Stimulated activated CD4-positive, alpha-beta T cell treated with anti-CD3 and anti-CD28 coated beads, Interleukin-4, amount 100 ng/mL, for 1 hour (primary cell): ENCODE measurements around the gene CCDC93.

Experiments used
- DNase-seq: peaks from one replicate; pipeline ENCODE4 v3.0.0-alpha.2; 2020

The CCDC93 gene

DNA sequence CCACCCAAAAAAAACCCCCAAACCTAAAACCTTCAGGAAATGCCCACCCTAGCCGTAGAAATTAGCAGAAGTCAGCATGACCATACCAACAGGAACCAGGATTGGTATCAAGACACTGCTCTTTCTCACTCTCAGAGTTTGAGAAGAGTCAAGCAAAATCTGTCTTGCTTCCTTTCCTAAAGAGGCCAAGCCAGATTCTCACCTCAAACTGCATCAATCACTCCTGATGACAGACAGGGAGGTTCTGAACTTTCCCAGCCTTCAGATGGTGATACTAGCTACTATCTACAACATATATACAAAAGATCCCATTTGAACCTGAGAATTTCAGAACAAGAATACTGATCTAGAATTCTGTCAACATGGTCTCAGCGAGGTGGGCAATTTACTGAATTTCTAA, 29.7 kb downstream of the CCDC93 start:
- no peak for DNase-seq

DNA sequence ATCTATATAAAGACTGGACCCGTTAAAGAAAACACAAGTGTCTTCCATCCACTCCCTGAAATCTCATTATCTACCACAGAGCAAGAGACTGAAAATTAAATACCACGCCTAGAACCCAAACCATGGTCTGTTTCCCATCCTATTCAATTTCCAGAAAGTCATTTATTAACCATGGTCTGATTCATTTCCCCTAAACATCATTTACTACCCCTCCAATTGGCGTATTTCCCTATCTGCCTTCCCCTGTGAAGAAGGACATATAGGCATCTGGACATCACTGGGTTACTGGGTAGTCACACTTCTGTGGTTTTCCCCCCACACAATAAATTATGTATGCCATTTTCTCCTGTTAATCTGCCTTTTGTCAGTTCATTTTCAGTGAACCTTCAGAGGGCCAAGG, 30.8 kb downstream of the CCDC93 start:
- no peak for DNase-seq

DNA sequence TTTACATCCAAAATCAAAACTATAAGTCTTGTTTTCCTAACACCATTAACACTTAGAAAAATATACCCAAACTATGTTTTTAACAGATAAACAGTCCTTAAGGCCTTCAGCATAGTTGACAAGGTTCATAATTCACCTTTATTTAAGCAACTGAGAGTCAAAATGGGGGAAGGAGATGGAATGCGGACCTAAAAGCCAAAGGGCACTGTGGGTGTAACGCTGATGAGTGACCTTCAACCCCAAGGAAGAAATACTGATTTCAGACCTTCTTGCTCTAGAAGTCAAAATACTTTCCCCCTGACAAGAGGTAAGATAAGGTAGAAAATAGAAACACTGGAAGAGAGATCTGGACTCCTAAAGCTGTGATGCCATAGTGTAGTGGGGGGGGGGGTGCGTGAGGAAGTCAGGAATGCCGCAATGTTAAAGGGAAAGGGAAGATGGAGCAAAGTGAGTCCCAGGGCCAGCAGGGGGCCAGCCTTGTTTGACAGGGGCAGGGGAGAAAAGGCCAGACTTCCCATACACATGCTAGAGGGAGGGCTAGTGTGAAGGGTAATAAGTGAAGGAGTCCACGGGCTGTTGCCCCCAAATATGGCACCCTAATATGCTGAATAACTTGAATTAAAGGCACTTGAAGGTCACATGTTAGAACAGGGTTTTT, 31.4 kb downstream of the CCDC93 start:
- DNase-seq: no peak

DNA sequence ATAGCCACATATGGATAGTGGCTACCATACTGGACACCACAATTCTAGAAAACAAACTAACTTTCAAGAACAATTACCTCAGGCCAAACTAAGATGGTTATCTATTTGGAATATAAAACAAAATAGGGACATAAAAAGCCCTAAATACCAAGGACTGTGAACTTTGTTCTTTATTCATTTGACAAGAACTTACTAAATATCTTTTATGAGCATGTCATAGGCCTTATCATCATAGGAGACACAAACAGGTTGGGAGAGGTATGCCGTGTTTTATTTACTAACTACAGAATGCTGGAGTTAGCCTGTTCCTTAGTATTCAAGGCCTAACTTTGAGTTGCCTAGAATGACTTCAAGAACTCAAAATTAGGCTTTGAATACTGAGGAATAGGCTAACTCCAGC, 32.1 kb downstream of the CCDC93 start:
- no peak for DNase-seq

DNA sequence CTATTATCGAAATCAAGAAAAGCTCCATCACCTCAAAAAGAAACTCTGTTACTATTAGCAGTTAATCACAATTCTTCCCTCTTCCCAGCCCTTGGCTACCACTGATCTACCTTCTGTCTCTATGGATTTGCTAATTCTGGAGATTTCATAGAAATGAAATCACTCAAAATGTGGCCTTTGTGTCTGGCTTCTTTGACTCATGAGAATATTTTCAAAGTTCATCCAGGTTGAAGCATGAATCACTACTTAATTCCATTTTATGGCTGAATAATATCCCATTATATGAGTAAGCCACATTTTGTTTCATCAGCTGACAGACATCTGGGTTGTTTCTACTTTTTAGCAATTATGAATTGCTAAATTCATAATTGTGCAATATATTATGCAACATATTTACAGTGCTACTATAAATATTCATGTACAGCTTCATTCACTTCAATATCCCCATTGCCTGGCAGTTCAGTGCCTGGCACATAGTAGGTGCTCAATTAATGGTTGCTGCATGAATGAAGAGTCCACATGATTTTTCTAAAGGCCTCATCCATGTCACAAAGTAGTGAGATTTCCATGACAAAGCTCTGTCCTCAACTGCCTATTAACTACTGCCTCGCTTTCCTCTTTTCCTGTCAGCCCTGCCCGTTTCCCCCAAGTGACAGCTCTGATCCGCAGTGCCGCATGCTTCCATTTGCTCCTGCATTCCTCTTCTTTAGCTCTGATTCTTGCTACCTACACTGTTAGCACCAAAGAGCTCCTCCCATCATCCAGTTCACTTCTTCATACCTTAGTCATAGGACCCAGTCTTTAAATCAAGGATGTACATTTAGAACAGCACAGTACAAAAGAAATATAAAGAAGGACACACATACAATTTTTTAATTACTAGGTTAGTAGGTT, 32.8 kb downstream of the CCDC93 start:
- DNase-seq: no peak

DNA sequence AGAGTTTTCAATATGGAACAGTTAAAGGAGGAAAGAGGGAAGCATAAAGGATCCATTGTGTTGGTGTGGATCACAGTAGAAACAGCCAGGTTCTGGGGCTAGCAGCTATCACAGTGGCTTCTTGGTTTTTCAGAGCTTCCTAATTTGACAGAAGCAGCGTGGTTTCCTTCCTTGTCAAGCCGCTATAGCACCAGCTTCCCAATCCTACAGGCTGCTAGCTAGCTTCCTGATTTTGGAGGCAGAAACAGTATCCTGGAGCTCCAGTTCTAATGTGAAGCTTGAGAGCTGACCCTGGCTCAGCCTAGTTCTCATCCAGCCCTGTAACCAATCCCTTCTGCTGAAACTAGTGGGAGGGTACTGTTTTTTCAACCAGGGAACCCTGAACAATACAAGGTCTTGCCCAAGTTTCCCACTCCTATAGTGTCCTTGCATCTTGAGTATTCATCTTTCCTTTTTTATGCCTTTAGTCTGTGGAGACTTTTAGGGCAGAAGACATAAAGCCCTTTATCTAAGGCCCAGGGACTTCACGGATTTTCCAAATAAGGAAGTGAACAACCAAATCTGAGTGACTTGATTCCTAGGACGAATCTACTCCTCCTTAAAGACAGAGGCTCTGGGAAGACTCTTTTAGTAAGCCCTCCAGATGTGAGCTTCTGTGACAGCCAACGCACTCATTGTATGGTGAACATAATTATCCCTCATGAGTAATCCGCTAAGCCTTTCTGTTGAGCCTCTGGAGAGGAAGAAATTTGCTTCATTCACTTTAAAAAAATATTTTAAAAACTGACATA, 33.8 kb downstream of the CCDC93 start:
- no peak for DNase-seq

DNA sequence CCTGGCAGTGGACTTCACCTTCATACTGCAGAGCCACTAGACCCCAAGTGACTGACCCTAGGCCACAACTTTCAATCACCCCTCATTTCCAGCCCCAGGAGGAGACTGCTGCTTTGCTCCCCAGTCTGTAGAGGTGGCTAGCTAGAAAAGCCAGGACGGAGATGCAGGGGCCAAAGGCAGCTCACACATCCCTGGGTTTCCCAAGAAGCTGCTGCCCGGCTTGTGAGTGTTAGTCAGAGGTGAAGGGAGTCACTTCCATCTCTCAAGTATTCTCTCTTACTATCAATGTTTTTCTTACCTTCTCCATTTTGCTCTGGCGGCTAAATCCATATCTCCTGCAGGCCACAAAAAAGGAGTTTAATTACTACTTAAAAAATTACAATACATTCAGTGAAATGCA, 36.2 kb downstream of the CCDC93 start:
- DNase-seq: no peak

DNA sequence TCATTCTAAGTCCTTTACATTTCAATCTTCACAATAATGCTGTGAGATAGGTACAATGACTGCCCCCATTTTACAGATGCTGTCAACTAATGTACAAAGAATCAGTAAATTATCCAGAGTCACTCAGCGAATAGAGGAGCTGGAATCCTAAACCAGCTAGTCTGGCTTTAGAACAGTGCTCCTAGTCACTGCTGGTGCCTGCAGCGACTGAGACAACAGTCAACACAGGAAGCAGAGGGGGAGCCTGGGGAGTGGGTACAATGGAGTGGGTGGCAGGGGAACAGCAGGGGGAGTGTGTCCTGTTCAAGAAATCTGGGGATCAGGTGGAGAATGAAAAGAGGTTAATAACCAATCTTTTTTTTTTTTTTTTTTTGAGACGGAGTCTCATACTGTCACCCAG, 37.3 kb downstream of the CCDC93 start:
- no peak for DNase-seq

DNA sequence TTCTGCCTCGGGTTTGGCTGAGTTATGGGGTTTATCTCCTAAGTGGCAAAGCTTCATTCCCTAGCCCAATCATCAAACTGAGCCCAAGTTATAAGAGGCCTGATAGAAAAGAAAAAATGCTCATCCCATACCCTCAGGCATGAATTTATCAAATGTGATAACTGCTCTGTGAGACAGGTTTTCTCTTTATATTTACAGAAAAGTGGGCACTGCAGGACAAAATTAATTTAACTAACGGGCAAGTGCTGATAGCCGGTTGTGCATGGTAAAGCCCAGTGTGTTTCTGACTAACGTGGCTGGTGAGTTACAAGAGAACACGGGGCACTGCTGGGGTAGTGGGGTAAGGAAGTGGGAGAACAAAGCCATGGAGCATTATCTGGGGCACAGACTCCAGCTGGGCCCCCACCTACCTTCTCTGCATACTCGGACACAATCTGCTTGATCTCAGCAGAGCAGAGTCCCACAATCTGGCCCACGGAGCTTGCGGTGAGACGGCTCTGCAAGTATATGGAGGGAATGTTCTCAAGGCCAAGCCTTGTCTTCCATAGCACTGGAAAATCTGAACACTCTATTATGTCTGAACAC, 40.3 kb downstream of the CCDC93 start:
- no peak for DNase-seq

DNA sequence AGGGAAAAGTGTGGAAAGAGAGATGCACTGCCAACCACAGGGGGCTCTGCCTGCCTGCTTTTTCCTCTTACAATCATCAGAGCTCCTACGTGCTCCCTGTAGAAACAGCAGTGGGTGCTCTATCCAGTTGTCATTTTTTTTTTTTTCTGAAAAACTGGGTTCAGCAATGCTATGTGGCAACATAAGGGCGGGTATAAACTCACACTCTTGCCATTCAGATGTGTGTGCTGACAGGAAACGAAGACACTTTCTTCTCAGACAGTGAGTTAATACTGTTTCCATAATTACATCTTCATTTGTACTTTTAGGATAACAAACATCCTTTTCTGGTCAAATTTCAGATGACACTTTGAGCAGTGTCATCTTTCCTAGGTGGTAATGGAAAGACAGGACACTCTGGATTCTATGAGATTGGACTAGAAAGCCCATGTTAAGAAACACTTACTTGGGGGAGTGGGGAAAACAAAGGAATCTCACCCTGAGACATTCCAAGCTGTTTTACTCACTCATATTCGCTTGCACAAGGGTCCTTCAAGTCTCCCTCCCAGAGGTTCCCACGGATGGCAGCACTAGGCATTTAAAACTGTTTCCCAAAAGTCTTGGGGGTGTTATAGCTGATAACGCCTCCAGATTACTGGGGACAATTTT, 41.3 kb downstream of the CCDC93 start:
- no peak for DNase-seq

DNA sequence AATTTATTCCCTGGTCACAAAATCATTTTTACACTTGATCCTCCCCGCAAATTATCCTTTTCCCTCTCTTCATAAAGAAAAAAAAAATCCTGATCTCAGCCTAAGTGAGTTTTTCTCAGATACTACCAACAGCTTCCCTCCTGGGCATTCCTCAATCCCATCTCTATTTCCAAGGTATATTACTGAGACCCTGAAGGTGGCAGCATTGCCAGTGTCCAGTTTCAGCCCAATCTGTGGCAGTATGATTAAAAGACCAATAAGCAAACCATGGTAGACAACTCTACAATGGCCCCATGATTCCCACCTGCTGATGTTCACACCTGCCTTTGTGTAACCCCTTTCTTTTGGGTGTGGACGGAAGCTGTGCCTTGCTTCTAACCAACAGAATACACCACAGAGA, 45.1 kb downstream of the CCDC93 start:
- DNase-seq: no peak

DNA sequence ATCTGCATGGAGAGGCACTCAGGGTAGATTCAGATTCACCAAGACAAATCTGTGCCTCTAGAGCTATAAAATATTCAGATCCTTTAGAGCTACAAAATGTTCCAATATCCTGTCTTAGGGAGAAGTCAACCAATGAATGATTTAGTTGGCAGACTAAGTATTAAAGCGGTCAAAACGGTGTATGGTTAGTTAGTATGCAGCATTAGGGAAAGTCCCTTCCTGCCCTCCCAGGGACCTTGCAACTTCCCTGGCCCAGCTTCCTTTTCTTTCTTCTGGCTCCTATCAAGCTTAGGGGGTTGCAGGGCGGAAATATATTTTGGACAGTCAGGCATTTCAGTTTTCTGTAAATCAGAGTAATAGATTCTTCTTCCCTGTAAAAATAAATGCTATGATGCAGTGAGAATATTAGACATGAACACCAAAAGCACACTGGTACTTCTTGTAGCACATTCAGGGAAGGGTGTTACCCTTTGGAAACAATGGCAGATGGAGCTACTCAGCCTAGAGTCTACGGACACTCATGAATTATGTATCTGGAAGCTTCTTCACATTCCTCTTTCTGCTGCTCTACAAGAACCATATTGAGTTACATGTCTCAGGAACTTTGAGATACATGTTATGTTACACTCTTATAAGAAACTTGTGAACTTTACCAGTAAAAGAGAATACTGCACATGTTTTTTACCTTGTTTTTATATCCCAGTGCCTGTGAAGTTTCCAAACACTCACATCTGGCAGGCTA, 45.7 kb downstream of the CCDC93 start:
- DNase-seq: no peak

DNA sequence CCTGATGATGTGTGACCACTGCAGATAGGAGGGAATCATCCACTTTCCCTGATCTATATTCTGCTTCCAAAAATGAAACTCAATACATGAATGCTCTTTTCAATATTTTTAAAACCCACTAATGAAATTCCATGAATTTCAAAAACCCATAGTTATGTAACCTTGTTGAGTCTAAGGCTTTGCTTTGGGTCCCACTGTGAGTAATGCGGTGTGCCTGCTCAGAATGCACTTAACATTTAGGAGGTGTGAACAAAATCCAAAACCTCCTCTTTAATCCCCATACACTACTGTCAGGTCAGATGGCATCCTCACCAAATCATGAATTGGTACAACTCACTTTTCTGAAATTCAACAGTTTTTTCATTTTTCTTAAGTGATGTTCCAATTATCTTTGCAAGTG, 50.4 kb downstream of the CCDC93 start:
- DNase-seq: no peak

DNA sequence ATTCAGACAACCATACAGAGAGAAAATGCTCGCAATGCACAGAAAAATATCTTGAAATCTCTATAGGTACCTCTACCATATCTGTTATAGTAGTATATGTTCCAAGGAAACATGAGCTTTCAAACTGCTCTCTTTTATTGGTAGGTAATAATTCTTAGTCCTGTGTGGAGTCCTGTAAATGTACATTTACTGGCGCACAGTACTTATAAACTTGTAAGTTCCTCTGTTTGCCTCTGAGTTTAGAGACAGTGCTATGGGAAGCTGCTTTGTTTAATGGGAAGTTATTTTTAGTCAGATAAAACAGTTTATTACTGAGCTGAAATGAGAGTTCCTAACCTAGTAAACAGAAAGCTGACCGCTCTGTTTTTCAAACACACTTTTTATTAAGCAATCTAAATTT, 52.7 kb downstream of the CCDC93 start:
- DNase-seq: no peak

DNA sequence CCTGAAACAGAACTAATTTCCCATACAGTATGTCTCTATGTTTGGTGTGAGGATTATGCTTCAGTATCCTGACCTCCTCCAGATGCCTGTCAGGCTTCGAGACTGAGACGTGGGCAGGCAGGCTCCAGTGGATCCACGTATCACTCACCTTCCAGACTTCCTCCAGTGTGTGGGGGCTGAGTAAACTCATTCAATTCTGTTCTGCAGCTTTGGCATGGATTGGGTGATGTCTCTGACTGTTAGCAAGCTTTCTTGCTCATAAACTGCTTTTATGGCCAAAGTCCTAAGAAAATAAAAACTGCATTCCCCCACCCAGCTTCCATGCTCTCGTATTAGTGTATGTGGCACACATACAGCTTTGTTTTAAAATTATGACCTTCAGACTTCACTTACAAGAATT, 53.6 kb downstream of the CCDC93 start:
- no peak for DNase-seq

DNA sequence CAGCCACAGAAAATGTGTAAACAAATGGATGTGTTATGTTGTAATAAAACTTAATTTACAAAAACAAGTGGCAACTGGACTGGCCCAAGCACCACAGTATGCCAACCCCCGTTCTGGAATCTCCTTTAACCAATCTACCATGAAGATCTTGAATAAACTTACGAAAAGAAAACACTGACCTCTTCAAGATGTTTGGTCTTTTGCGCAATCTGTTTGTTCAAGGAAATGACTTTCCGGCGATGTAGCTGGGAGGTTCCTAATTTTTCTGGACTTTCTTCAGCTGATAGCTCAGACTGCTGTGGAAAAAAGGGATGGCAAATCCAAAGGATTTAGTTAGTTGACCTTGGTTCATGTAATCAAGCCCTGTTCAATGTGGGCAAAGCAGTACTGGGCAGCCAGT, 55.7 kb downstream of the CCDC93 start:
- DNase-seq: no peak

DNA sequence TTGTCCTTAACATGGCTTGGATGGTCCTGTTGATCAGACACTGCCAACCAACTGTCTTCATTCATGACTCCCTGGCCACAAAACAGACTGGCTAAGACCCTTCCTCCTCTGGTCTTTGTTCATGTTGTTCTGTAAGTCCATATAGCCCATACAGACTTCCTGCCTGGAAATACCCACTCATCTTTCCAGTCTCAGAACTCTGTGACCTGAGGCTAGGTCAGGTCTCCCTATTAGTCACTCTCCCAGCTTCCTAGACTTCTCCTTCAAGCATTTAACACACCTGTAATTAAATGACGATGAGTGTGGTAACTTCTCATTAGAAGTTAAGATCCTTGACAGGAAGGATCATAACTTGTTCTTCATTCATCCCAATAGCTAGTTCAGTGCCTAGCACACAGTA, 56.3 kb downstream of the CCDC93 start:
- DNase-seq: no peak

DNA sequence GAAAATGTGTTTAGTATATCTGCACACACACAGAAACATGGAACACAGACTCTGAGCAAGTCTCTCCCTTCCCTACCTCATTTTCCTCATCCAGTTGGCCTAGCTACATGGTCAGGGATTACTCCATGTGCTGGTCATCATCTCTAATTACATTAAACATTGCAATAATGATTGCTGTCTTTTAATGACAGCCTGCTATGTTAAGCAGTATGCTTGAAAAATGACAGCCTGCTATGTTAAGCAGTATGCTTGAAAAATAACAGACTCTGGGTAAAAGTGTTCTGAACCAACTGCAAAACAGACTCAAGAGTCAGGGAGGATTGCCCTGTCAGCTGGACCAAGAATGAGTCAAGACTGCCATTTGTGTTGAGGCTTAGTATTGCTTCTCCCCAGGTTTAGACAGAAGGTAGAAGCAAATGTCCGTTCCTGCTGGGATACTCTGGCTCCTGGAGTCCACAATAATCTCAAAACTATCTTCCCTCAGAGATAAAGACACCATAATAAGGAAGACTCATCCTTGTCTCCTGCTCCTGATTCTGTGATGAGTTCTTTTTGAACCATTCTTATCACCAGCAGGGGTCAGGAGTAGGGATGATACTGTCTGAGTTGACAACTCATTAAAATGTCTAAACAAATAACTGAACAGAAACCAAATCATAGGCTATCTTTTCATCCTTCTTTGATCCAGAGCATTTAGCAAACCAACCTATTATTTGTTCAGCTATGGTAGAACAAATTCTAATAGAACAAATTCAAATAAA, 57.7 kb downstream of the CCDC93 start:
- no peak for DNase-seq

DNA sequence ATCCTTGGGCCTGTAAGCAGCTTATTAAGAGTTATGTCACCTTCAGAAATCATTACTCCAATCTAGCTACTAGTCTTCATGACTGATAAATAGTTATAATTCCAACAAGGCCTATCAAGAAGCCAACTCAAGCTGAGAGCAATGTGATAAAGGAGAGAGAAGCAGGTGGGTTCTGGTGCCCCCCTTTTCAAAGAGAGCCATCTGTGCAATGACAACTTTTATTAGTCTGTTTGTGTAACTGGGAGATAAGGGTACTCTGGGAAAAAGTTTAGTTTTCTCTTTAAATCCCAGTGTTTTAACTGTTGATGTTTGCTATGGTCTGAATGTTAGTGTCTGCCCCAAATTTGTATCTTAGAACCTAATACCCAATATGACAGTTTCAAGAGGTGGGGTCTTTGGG, 60.6 kb downstream of the CCDC93 start:
- DNase-seq: no peak

DNA sequence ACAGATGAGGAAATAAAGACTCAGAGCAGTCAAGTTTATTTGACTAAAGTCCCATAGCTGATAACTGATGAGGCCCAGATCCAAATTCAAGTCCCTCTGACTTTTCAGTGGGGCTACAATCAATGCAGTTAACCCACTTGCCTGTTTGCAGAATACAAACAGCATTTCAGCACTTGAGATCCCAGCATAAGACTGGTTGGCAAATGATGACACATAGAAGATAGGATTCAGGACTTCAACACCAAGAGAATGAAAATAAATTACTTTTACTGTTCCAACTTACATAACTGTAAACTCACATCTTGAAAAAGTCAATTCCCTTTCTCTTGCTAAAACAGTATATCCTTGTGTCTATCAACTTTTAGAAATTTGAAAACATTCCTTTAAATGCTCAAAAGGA, 61.2 kb downstream of the CCDC93 start:
- DNase-seq: no peak

DNA sequence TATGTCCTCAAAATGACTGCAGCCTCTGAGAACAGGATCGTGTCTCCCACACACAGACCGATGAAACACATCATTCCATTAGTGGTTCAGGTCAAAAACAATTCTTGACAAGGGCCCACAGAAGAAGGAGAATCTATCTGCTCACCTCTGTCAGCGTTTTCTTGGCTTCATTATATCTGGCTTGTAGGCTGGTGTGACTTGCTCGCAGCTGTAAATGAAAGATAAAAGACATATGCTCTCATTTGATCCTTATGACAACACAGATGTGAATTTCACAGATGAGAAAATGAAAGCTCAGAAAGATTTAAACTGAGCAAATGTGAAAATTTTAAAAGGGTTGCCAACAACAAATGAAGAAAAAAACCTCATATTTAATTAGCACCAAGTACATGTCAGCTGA, 61.6 kb downstream of the CCDC93 start:
- DNase-seq: no peak
